Brain microvascular endothelial cell (primary cell): ENCODE results near the gene ARVCF.

ENCODE experiments used
- DNase-seq: peaks from one replicate; pipeline ENCODE4 v3.0.0-alpha.2; 2020
- H3K27ac ChIP-seq: fragments of 250-450 bp; sonication (Bioruptor Pico); 2 replicates; pipeline ENCODE4 v1.5.1; 2020; ENCODE audit warnings: mild to moderate bottlenecking, moderate library complexity
- H3K27me3 ChIP-seq: fragments of 250-450 bp; sonication (Bioruptor Pico); replicated peaks from 2 replicates; pipeline ENCODE4 v1.5.1; 2020; ENCODE audit warnings: mild to moderate bottlenecking
- H3K36me3 ChIP-seq: fragments of 250-450 bp; sonication (Bioruptor Pico); replicated peaks from 2 replicates; pipeline ENCODE4 v1.5.1; 2020; ENCODE audit warnings: mild to moderate bottlenecking
- H3K4me3 ChIP-seq: 2 replicates; pipeline ENCODE4 v1.5.1; 2011; ENCODE audit warnings: low read depth, mild to moderate bottlenecking, control low read depth, low read length, moderate library complexity
- in situ Hi-C: cut with HindIII; loops from 2 replicates; pipeline ENCODE4 v1.10.0; 2017; ENCODE audit warnings: low sequenced_read_pairs, low pct_ligation_motif_present
- TF ChIP-seq, protein P1 (sequence below): IDR thresholded peaks from 2 replicates; pipeline ENCODE4 v1.5.1; 2011; ENCODE audit warnings: low read depth, mild to moderate bottlenecking, moderate library complexity, low read length, control low read depth, inconsistent platforms; ENCODE audit errors: missing control alignments

ARVCF gene

DNA sequence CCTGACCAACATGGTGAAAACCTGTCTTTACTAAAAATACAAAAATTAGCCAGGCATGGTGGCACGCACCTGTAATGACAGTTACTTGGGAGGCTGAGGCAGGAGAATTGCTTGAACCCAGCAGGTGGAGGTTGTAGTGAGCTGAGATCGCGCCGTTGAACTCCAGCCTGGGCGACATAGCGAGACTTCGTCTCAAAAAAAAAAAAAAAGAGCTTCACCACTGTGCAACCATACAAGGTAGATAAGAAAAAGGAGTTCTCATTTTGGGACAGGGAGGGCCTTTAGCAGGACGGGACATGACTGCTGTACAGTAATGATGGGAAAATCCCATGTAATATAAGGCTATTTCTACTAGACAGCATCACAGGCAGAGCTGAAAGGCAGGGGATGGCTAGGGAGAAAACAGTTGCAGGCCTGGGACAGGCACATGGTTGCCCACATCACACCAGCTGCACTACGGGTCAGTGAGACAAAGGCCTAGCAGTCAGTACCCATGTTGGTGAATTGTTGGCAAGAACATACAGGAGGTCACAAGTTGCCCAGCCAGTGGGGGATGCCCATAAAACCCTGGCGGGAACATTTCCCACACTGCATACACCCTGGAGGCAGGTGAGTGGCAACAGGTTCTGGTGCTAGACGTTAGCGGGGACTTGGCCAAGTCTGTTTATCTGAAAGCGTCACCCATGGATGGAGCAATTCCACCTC, 9.7 kb upstream of the ARVCF start:
- Histone ChIP-seq H3K27ac (no peak overlapping the region), H3K27me3 (no peaks in the 10 kb centered on the region), H3K4me3 (no peak overlapping the region), H3K36me3 (peaks cover 2% of the 10 kb centered on the region)
- DNase-seq = no peak
- in situ Hi-C loops = no loop called here
- TF ChIP-seq, protein P1, sequence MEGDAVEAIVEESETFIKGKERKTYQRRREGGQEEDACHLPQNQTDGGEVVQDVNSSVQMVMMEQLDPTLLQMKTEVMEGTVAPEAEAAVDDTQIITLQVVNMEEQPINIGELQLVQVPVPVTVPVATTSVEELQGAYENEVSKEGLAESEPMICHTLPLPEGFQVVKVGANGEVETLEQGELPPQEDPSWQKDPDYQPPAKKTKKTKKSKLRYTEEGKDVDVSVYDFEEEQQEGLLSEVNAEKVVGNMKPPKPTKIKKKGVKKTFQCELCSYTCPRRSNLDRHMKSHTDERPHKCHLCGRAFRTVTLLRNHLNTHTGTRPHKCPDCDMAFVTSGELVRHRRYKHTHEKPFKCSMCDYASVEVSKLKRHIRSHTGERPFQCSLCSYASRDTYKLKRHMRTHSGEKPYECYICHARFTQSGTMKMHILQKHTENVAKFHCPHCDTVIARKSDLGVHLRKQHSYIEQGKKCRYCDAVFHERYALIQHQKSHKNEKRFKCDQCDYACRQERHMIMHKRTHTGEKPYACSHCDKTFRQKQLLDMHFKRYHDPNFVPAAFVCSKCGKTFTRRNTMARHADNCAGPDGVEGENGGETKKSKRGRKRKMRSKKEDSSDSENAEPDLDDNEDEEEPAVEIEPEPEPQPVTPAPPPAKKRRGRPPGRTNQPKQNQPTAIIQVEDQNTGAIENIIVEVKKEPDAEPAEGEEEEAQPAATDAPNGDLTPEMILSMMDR = no peak

DNA sequence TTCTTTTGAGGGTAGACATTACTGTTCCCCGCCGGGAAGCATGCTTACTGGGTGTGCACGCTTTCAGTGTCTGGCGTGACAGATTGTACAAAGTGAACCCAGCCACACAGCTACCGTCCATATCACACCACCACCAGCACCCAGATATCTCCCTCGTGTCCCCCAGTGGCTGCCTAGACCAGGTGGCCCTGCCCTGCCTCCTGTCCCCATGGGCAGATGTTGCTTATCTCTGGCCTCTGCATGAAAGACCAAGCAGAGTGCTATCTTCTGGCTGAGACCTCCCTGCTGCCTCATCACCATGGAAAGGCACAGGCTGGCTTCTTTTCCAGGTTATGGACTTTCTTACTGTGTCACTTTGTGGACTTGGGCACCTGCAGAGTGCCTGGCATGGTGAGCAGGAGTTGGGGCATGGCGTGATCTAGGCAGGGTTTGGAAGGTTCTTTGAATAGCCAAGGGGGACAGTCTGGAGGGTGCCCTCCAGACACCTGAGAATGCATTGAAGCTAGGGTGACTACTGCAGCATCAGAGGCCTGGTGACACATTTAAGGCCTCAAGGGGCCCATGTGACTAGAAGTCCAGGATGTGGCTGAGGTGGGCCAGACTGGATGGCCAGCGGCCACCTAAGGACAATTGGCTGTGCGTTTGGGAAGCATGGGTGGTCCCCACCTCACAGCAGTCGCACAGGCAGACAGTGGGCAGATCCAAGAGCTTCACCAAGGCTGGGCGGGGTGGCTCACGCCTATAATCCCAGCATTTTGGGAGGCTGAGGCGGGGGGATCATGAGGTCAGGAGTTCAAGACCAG, 9.0 kb upstream of the ARVCF start:
- Histone ChIP-seq H3K27me3 (no peaks in the 10 kb centered on the region), H3K27ac (no peak overlapping the region), H3K36me3 (no peaks in the 10 kb centered on the region), H3K4me3 (no peak overlapping the region)
- no peak for DNase-seq
- in situ Hi-C loops = no loop called here
- TF ChIP-seq, protein P1 = no peak

DNA sequence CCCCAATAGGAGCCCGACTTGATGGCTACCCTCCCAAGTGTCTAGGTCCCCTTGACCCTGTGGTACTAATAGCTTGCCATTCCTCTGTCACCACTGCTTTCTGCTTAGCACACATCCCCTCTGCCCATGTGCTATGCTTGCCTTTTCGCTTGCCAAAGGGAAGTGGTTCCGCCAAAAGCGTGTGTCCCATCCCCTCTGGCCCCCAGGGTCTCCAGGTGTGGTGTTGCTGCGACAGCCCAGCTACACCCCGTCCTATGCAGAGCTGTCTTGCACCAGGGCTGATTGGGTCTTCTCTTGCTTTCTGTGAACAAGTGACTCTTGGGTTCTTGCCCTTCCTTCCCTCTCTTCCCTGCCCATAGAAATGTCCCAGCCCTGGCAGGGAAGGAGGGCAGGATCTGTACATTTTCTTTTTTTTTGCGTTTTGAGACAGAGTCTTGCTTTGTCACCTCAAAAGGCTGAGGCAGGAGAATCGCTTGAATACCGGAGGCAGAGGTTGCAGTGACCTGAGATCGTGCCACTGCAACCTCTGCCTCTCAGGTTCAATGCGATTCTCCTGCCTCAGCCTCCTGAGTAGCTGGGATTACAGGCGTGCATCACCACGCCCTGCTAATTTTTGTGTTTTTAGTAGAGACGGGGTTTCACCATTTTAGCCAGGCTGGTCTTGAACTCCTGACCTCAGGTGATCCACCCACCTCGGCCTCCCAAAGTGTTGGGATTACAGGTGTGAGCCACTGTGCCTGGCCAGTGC, 8.2 kb upstream of the ARVCF start:
- H3K27me3 ChIP-seq = no peaks in the 10 kb centered on the region
- H3K4me3 ChIP-seq = no peak overlapping the region
- TF ChIP-seq, protein P1 = no peak
- no peaks in the 10 kb centered on the region for H3K36me3 ChIP-seq
- no peak overlapping the region for H3K27ac ChIP-seq
- no peak for DNase-seq
- in situ Hi-C loops = no loop called here

GRCh38 chr22:20024225-20024624, 7.6 kb upstream of the ARVCF start:
- DNase-seq = no peak
- TF ChIP-seq, protein P1 = no peak
- Histone ChIP-seq H3K27ac (no peak overlapping the region), H3K27me3 (no peaks in the 10 kb centered on the region), H3K36me3 (no peaks in the 10 kb centered on the region), H3K4me3 (no peak overlapping the region)
- in situ Hi-C loops = no loop called here

DNA sequence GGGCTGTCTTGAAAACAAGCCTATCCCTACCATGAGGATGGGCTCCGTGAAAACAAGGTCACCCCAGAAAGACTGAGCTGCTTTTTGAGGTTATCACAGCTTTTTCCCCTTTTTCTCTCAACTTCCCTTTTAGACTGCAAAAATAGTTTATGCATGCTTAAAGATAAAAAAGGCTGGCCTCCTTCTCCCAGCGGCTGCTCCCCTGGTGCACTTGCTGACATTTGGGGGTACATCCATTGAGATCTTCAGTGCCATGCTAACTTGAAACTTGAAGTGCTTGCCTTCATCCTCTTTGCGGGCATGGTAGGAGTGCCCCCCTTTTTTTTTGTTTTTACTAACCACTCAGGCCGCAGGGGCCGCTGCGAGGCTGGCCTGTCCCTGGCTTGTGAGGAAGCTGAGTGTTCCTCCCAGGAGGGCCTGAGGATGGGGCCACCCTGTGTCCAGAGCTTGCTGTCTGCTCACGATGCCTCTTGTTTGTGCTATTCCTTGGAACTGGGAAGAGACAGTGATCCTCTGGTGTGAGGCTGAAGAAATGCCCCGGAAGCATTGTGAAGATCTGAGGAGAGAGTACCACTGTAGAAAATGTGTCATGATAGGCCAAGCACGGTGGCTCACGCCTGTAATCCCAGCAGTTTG, 6.5 kb upstream of the ARVCF start:
- no peak for DNase-seq
- H3K27ac ChIP-seq = no peak overlapping the region
- TF ChIP-seq, protein P1 = no peak
- H3K27me3 ChIP-seq = no peaks in the 10 kb centered on the region
- H3K4me3 ChIP-seq = no peak overlapping the region
- in situ Hi-C loops = no loop called here
- no peaks in the 10 kb centered on the region for H3K36me3 ChIP-seq
